ENCODE measurements around the gene PRICKLE2. TPM values are rescaled to one million over a fixed set of nuclear protein-coding genes. Genes with fewer than 3 reads are reported as not detected.

The PRICKLE2 gene
- total RNA-seq, 2 donors from 2014 or later: 23.4 to 41.5 TPM

DNA sequence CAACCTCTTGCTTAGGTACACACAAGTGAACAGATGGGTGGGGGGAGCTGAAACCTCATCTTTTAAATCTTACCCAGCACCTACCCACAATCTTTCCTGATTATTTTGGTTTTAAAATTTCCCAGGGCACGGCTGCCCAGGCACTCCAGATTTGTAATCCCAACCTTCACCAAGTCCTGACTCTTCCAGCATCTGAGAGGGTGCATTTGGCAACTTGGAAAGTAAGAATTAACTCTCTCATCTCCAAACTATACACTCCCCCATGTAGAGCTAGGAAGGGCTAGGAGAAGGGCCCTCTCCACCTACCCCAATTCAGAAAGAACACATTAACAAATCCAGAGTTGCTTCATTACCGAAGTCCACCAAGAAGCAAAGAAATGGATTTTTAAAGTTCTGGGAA lies 41.7 kb upstream of the PRICKLE2 start:
- H3K36me3 ChIP-seq (replicated peaks in 1 of 2; ENCODE audit: insufficient read depth in 1 of 2, low read depth in 2 of 2): no peaks in the 10 kb centered on the region
- H3K4me1 ChIP-seq: peaks cover 10% of the 10 kb centered on the region
- no peak for ATAC-seq
- intact Hi-C loops (cut with DNase I): no loop called here
- peak overlapping the region in 2 of 4 donors; percentile 22 to 38 for H3K27ac ChIP-seq
- TF ChIP-seq POLR2A (IDR thresholded peaks at IDR 0.05): no peak
- TF ChIP-seq, protein P1, sequence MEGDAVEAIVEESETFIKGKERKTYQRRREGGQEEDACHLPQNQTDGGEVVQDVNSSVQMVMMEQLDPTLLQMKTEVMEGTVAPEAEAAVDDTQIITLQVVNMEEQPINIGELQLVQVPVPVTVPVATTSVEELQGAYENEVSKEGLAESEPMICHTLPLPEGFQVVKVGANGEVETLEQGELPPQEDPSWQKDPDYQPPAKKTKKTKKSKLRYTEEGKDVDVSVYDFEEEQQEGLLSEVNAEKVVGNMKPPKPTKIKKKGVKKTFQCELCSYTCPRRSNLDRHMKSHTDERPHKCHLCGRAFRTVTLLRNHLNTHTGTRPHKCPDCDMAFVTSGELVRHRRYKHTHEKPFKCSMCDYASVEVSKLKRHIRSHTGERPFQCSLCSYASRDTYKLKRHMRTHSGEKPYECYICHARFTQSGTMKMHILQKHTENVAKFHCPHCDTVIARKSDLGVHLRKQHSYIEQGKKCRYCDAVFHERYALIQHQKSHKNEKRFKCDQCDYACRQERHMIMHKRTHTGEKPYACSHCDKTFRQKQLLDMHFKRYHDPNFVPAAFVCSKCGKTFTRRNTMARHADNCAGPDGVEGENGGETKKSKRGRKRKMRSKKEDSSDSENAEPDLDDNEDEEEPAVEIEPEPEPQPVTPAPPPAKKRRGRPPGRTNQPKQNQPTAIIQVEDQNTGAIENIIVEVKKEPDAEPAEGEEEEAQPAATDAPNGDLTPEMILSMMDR (IDR thresholded peaks at IDR 0.05): no peak
- WGBS, 2 donors: 72 to 85% methylated on average over 2 of the region's 2 CpGs
- no peak for DNase-seq
- no peak overlapping the region for H3K4me3 ChIP-seq
- no peaks in the 10 kb centered on the region for H3K9me3 ChIP-seq
- H3K27me3 ChIP-seq: no peaks in the 10 kb centered on the region

DNA sequence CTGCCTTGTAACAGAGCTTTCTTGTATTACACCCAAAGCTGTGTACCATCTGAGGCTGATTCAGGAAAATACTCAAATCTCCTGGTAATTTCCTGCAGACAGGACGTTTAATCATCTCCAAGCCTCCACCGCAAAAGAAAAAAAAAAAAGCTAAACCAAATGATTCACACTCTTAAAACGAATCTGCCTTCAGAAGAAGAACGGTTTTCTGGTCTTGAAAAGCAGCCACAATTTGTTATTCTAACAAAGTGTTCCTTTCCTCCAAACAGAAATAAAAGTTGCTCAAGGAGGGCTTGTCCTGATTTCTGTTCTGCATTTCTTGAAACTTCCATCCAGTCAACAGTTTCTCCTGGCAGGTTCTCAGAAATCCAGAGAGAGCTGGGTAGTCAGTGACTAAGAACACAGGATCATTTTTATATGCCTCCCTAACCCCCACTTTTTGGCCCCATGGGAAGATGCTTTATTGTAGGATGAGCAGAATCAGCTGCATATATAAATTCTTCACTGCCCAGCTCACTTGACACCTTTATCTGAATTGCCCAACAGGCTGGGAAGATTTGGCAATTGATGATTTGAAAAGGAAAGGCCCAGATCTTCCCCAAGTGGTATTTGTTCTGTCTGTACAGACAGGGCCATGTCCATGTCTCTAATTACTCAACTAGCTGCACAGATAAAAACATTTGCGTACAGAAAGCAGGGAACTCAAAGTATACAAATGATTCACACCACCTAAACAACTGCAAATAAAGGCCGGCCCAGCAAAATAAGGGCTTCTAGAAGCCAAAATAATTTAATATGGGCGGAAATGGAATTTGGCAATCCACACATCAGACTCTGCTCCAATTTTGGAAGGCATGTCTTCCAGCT lies 41.0 kb upstream of the PRICKLE2 start:
- Histone ChIP-seq H3K36me3 (replicated peaks in 1 of 2; ENCODE audit: insufficient read depth in 1 of 2, low read depth in 2 of 2) (no peaks in the 10 kb centered on the region), H3K4me3 (no peak overlapping the region), H3K27ac (no peak overlapping the region), H3K27me3 (no peaks in the 10 kb centered on the region), H3K9me3 (no peaks in the 10 kb centered on the region), H3K4me1 (peaks cover 10% of the 10 kb centered on the region)
- TF ChIP-seq, protein P1 (IDR thresholded peaks at IDR 0.05): no peak
- no peak for TF ChIP-seq POLR2A (IDR thresholded peaks at IDR 0.05)
- DNase-seq: peak in 2 of 4 donors; percentile 13 to 33
- ATAC-seq: peak; percentile 34
- intact Hi-C loops (cut with DNase I): no loop called here
- 62 to 63% methylated on average over 7 of the region's 7 CpGs for WGBS, 2 donors

DNA sequence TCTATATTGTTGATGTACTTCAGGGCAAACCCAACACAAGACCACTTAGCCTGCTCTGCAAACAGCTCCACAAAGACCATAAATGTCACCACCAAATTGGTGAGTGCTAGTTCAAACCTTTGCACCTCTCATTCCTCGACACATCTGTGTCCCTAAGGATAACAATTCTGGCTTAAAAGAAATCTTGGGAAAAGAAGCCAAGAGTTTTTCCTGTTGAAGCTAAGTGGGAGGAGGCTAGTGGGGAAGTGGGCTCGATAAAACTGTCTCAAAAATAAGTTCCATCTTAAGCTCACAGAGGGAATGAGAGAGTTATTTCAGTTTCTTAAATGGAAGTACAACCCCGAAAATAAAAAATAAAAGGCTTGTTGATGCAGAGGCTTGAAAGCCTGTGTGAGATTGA lies 40.4 kb upstream of the PRICKLE2 start:
- H3K4me1 ChIP-seq: peaks cover 10% of the 10 kb centered on the region
- WGBS, 2 donors: 62 to 65% methylated on average over 3 of the region's 3 CpGs
- DNase-seq: no peak
- ATAC-seq: no peak
- H3K4me3 ChIP-seq: no peak overlapping the region
- TF ChIP-seq, protein P1 (IDR thresholded peaks at IDR 0.05): no peak
- no peak for TF ChIP-seq POLR2A (IDR thresholded peaks at IDR 0.05)
- intact Hi-C loops (cut with DNase I): no loop called here
- H3K36me3 ChIP-seq (replicated peaks in 1 of 2; ENCODE audit: insufficient read depth in 1 of 2, low read depth in 2 of 2): no peaks in the 10 kb centered on the region
- H3K27ac ChIP-seq: peak overlapping the region in 2 of 4 donors; percentile 0 to 6
- no peaks in the 10 kb centered on the region for H3K27me3 ChIP-seq
- H3K9me3 ChIP-seq: no peaks in the 10 kb centered on the region

DNA sequence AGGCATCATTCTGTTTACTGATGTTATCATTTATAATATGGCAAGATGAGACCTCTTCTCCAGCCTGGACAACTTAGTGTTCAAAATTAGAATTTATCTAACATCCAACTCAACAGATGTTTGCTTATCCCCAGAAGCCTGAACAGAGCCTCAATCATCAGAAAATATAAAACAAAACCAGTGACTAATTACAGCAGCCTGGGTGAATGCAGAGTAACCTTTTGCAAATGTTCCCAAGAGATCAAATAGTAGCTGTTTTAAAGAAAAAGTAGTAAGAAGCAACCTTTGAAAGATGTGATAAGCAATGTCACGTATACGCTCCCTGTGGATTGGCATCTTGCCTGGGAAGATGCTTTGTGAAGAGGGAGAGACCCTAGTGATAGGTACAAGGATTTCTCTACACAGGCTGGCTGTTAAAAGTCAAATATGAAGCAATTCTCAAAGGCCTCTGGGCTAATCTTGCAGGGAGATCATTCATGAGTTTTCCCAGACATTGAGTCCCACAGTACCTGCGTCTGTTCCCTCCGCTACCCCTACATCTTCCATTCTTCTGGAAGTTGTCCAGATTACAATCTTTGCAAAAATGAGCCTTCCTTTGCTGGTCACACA lies 39.3 kb upstream of the PRICKLE2 start:
- Histone ChIP-seq H3K27me3 (no peaks in the 10 kb centered on the region), H3K4me3 (no peak overlapping the region), H3K9me3 (no peaks in the 10 kb centered on the region), H3K36me3 (replicated peaks in 1 of 2; ENCODE audit: insufficient read depth in 1 of 2, low read depth in 2 of 2) (no peaks in the 10 kb centered on the region), H3K27ac (no peak overlapping the region), H3K4me1 (peaks cover 10% of the 10 kb centered on the region)
- no peak for DNase-seq
- WGBS, 2 donors: 79 to 81% methylated on average over 4 of the region's 4 CpGs
- no peak for TF ChIP-seq POLR2A (IDR thresholded peaks at IDR 0.05)
- TF ChIP-seq, protein P1 (IDR thresholded peaks at IDR 0.05): no peak
- intact Hi-C loops (cut with DNase I): no loop called here
- no peak for ATAC-seq

All from body of pancreas (tissue), 4 donors.